Measurements from ENCODE around the gene UBTF. TPM values are rescaled to one million over a fixed set of nuclear protein-coding genes. Genes with fewer than 3 reads are reported as not detected.

UBTF gene
- total and polyA plus RNA-seq, 9 of the 15 experiments (the other 6 are each of a cell fraction or from before 2014, with no cell fraction given), result 1.2 to 113 (median 83.6) TPM

DNA sequence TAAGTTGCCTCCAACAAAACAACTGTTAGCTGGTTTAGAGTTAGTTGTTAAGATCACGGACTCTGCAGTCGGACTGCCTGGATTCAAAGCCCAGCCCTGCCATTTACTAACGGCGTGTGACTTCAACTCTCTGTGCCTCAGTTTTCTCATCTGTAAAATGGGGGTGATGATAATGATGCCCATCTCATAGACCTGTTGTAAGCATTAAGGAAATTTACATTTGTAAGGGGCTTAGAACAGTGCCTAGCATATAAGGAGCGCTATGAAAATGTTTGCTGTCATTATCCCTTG, 47.6 kb upstream of the UBTF start:
- FAIRE-seq (no peak), ATAC-seq (no peak), DNase-seq (ENCODE audit: extremely low read depth in 1 of 4, low spot score in 3 of 4) (no peak)
- no peaks in the 10 kb centered on the region for H3K9me3 ChIP-seq (replicated peaks; ENCODE audit: control insufficient read depth, insufficient read depth, low read depth, low read length)
- H3K4me3 ChIP-seq, result no peak overlapping the region
- intact Hi-C loops (cut with micrococcal nuclease), result loop anchor here (2.0 kb wide), 2 partner anchors 22 to 58 kb away; partner anchors contain the start of gene SLC25A39
- H4K20me1 ChIP-seq (replicated peaks; ENCODE audit: control insufficient read depth, insufficient read depth, low read length), result peaks cover 10% of the 10 kb centered on the region; the same call in 1 of the 2 replicates
- peak overlapping the region; percentile 46 for H3K4me2 ChIP-seq (ENCODE audit: insufficient read depth, low read length)
- in situ Hi-C loops (cut with MboI), result no loop called here
- WGBS (ENCODE audit: insufficient coverage, low coverage, missing lambda C conversion rate), result 18% methylated on average over 5 of the region's 5 CpGs
- BruUV-seq (replicated peaks), result no TSS peak
- no peak overlapping the region; a peak in 1 of 4 replicates for H3K9ac ChIP-seq (ENCODE audit: insufficient read depth in 1 of 2, low read depth in 2 of 2, low read length in 2 of 2)
- H3K36me3 ChIP-seq (ENCODE audit: control insufficient read depth, insufficient read depth, low read length), result no peaks in the 10 kb centered on the region
- POLR2A ChIA-PET, result interaction anchor here (0.6 to 1.4 kb wide), 6 partner anchors 8 to 60 kb away, joined by 4 to 5 read pairs (median 4); partner anchors contain the start of gene UBTF
- peaks cover 41 to 54% of the 10 kb centered on the region in 2 experiments for H3K4me1 ChIP-seq (replicated peaks in 1 of 2; ENCODE audit: control insufficient read depth in 2 of 2, insufficient read depth in 2 of 2, low read length in 2 of 2)
- no peak overlapping the region for H2AFZ ChIP-seq (ENCODE audit: low read depth, low read length)
- H3K27ac ChIP-seq (ENCODE audit: extremely low read depth, low read depth, low read length), result no peak overlapping the region
- H3K27me3 ChIP-seq (ENCODE audit: control insufficient read depth in 2 of 2, insufficient read depth in 2 of 2, low read length in 2 of 2), result no peaks in the 10 kb centered on the region
- H3K9me1 ChIP-seq (ENCODE audit: control insufficient read depth, insufficient read depth, low read length), result peaks cover 7% of the 10 kb centered on the region
- CTCF ChIA-PET (ENCODE audit: low intra/inter-chr PET ratio), result no interaction called here
- H3K79me2 ChIP-seq (ENCODE audit: control insufficient read depth, insufficient read depth, low read length), result no peaks in the 10 kb centered on the region
- TF ChIP-seq ZNF444 (CRISPR knock-in tag; IDR thresholded peaks at IDR 0.05) (no peak), BCOR (IDR thresholded peaks at IDR 0.05) (peak; percentile 98), KDM1A (IDR thresholded peaks at IDR 0.05) (peak; percentile 55 to 79), JUND (IDR thresholded peaks at IDR 0.05; ENCODE audit: borderline replicate concordance, low read depth, low read length) (no peak), JUND (tag; IDR thresholded peaks at IDR 0.05; ENCODE audit: borderline replicate concordance, low read depth, low read length) (0 out of 3 replicates have a peak, but pooled peaks have one; percentile 17), SMARCA5 (IDR thresholded peaks at IDR 0.05) (peak; percentile 92; the same call in 1 of the 2 replicates), BCL6 (CRISPR knock-in tag; IDR thresholded peaks at IDR 0.05) (no peak), ZEB2 (IDR thresholded peaks at IDR 0.05) (no peak), PHF20 (IDR thresholded peaks at IDR 0.05; ENCODE audit: partially characterized antibody) (peak; percentile 9), HMGN3 (IDR thresholded peaks at IDR 0.05; ENCODE audit: borderline replicate concordance, extremely low read depth, insufficient read length, low read depth, low read length) (no peak), ATF1 (CRISPR knock-in tag; IDR thresholded peaks at IDR 0.05) (no peak), ATF1 (tag; IDR thresholded peaks at IDR 0.05) (no peak), RBM25 (IDR thresholded peaks at IDR 0.05; ENCODE audit: low read depth, low read length, severe bottlenecking) (peak; percentile 97), ERF (CRISPR knock-in tag; IDR thresholded peaks at IDR 0.05) (no peak), ZNF740 (CRISPR knock-in tag; IDR thresholded peaks at IDR 0.05) (no peak), ZNF740 (tag; IDR thresholded peaks at IDR 0.05) (0 out of 4 replicates have a peak, but pooled peaks of 1 of the 2 experiments have one; percentile 42), ARID1B (IDR thresholded peaks at IDR 0.05) (no peak), HDGF (IDR thresholded peaks at IDR 0.05) (peak; percentile 95), CHD4 (IDR thresholded peaks at IDR 0.05; ENCODE audit: insufficient read depth, insufficient replicate concordance, low read depth, low read length, poor library complexity, severe bottlenecking) (peak; percentile 86), ADNP (tag; IDR thresholded peaks at IDR 0.05) (peak; percentile 96), CBX1 (IDR thresholded peaks at IDR 0.05; ENCODE audit: low read depth) (peak; percentile 87; the same call in 1 of the 2 replicates)
- TF ChIP-seq, protein P1, sequence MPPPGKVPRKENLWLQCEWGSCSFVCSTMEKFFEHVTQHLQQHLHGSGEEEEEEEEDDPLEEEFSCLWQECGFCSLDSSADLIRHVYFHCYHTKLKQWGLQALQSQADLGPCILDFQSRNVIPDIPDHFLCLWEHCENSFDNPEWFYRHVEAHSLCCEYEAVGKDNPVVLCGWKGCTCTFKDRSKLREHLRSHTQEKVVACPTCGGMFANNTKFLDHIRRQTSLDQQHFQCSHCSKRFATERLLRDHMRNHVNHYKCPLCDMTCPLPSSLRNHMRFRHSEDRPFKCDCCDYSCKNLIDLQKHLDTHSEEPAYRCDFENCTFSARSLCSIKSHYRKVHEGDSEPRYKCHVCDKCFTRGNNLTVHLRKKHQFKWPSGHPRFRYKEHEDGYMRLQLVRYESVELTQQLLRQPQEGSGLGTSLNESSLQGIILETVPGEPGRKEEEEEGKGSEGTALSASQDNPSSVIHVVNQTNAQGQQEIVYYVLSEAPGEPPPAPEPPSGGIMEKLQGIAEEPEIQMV (tag; conservative IDR thresholded peaks at IDR 0.05; ENCODE audit: low read depth), result no peak
- TF ChIP-seq, protein P2, sequence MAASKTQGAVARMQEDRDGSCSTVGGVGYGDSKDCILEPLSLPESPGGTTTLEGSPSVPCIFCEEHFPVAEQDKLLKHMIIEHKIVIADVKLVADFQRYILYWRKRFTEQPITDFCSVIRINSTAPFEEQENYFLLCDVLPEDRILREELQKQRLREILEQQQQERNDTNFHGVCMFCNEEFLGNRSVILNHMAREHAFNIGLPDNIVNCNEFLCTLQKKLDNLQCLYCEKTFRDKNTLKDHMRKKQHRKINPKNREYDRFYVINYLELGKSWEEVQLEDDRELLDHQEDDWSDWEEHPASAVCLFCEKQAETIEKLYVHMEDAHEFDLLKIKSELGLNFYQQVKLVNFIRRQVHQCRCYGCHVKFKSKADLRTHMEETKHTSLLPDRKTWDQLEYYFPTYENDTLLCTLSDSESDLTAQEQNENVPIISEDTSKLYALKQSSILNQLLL (CRISPR knock-in tag; IDR thresholded peaks at IDR 0.05; ENCODE audit: borderline replicate concordance), result no peak

Data from K562 (cell line).